Right forelimb (tissue), 1 donor: ENCODE data around the gene FAM3D.

Experiments
- DNase-seq: peaks from one replicate; pipeline ENCODE4 v3.0.0-alpha.2; 2018

FAM3D gene

DNA sequence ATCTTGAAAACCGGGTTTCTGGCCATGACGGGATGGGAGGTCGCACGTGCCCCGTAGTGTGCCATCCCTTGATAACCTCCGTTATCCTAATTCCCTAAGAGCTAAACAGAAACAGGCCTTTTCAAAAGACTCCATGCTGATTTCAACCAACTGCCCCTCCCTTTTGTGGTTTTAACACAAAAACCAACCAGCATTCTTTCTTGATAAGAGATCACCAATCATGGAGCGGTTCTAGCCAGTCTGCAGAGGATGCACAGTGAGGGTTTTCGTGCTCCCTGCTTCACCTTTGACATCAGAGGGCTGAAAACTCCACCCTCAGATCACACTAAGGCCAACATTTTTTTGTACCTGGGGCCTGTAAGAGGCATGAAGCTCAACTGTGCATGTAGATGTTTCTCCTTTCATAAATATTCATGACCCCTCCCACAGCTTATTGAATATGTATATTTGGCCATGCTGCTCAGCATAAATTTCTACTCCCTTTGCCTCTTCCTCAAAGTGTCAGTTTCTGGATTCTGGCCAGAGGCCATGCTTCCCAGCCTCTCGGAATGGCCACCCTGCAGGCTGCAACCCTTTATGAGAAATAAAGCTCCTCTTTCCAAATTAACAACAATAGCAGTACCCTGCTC, 41.3 kb downstream of the FAM3D start:
- no peak for DNase-seq

DNA sequence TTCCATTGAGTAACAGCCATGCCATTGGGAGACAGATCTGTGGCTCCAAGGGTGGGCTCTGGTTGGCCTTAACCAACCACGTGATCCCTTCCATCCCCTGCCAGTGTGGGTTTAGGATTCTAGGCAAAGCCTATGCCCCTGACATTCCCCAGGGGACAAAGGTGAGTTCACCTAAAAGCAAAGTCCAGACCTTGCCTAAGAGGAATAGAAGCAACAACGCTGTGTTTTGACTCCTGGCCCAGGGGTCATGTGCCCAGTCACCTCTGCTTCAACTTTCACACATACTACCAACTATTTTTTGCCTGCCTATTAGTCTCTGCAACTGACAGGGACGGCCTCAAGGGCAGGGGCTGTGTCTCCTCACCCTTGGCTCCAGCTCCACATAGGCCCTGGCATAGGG, 42.0 kb downstream of the FAM3D start:
- DNase-seq, result no peak

DNA sequence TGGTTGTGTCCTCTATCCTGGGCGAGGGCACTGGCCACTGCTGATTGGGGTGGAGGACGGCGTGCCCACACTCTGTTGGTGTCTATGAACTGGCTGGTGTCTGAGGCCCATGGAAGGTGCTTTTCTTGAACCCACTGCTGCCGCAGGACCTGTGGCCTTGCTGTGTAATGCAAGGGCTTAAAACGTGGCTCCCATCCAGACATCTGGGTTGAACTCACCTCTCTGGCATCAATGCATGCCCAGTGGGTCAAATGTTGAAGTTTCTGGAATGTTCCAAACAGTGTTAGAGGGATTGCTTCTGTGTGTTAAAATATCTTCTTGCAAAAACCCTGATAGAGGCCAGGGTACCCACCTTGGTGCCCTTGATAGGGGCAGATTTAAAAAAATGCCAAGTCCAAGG, 42.6 kb downstream of the FAM3D start:
- DNase-seq, result no peak

DNA sequence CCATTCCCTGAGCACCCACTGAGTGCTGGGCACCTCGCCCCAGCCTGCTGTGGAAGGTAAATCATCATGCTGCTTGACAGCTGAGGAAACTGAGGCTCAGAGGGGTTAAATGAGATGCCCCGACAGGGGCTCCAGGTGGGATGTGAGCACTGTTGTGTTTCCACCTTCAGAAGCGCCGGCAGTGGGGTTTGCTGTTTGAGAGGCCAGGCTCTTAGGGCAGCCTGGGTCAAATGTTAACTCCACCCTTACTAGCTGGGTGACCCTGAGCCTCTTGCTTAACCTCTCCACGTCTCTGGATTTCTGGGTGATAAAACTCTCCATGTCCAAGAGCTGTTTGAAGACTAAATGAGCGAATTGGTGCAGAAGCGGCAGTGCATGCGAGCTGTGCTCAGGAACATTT, 43.1 kb downstream of the FAM3D start:
- no peak for DNase-seq

DNA sequence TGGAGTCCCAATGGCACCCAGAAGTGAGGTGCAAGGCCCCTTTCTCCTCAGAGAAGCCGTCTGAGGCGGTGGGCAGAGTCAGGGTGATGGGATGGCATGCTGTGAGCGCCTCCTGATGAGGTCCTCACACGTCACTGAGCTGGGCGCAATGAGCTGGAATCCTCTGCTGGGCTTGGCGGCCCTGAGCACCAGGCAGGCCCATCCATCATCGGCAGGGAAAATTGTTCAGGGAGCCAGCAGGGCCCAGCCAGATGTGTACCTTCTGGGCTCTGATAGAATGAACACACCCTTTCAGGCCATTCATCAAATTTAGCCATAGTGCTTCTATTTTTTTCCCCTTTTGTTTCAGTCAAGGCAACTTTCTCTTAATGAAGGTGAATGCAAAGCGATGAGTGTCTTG, 43.7 kb downstream of the FAM3D start:
- DNase-seq, result no peak

DNA sequence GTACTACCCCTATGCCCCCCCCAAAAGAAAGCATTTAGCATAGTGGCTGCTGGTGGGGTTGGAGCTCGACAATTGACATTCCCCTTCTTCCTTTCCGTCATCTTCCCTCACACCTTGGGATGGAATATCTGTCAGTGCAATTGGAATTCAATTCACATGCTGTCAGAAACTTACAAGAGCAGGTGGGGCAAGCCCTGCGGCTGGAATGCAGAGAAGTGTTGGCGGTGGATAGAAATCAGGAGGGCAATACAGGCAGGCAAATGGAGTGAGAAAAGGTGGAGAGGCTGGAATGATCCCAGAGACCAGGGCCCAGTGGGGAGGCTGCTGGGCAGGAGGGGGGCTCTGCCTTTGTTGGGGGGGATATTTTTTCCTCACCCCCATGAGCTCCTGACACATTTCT, 44.1 kb downstream of the FAM3D start:
- DNase-seq, result no peak

DNA sequence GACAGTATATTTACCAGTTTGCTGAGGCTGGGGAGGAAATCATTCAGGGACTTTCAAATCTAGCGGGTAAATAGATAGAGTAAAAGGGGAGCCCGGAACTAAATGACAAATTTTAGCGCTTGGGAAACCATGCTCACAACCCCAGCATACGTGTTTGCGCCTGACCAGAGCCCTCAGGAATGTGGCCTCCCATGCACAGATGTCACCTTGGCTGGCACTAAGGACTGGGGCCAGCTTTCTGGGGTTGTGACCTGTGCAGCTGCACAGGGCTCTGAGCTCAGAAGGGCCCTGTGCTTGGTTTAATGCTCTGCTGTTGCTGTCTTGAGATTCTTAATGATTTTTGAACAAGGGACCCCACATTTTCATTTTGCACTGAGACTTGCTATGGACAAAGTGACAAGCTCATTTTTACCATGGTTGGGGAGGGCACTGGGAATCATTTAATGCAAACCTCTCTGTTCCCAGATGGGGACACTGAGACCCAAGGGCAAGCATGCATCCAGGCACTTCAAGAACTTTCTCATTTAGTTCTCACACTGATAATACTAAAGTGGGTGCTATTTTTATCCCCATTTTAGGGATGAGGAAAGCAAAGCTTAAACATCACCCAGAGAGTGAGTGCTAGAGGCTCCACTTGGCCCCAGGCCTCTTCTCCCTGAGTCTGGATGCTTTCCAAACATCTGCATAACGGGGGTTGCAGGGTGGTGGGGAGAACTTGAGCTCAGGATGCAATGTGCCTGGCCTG, 45.3 kb downstream of the FAM3D start:
- DNase-seq, result no peak

DNA sequence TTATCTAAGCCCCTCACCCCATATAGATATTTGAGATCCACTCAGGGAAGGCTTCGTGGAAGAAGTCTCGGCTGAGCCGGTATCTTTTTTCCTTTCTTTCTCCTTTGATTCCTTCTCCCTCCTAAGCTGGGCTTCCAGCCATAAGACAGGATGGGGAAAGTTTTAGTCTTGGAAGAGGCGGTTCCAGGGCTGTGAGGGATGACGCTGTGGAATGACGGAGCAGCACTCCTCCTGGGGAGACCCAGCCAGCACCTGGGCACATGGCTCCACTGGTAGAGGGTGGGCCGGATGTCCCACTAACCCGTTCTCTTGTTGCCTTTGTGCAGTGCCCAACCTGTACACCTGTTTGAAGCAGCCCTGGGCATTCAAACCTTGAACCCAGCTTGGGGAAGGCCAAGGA, 46.2 kb downstream of the FAM3D start:
- DNase-seq, result no peak

DNA sequence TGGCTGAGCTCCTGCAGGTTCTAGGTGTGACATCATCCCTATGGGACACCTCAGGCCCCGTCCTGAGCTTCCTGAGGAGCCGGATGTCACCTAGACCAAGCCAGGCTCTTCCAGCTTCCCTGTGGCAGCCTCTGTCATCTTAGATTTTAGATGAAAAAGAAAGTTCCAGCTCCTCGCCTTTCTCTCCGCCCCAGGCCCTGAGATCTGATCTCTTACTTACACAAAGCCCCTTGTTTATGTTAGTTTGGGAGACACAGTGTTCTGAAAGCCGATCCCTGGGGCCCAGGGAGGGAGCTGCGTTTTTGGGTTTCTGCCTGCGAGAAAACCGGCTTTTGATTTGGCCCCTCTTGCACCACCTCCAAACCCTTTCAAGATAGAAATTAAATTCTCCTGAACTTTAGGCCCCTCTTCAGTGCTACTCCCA, 49.2 kb downstream of the FAM3D start:
- no peak for DNase-seq

DNA sequence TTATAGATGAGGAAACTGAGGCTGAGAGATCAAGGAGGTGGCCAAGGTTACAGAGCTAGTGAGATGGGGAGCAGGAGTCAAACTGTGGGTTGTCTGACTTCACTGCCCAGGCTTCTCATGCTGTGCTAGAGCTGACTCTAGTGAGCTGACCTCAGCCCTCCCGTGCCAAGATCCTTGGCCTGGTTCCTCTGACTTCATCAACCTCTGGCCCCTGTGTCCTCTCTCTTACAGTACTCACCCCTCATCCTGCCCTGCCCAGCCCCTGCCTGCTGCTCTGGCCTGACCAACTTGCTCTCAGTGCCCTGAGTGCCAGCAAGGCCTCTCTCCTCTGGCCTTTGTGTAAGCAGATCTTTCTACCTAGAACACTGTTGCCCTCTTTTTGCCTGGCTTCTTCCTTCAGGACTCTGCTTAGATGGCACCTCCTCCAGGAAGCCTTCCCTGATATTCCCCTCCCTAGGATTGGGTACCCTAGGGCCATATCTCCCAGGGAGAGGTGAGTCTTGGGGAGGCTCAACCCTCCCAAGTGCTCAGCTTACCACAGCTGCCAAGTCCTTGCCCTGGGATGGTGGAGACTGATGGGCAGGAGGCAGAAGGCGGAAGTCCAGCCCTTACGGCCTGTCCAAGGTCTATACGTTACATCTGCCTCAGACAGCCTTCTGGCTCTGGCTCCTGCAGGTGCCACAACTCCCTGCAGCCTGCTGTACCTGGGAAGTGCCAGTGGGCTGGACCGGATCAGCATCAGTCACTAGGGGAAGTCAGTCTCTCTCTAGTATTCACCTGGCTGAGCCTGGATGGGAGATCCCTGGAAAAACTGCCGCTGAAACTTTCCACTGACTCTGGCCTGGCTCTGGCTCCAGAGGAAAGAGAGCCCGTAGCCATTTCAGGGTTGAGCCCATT, 53.1 kb downstream of the FAM3D start:
- no peak for DNase-seq

DNA sequence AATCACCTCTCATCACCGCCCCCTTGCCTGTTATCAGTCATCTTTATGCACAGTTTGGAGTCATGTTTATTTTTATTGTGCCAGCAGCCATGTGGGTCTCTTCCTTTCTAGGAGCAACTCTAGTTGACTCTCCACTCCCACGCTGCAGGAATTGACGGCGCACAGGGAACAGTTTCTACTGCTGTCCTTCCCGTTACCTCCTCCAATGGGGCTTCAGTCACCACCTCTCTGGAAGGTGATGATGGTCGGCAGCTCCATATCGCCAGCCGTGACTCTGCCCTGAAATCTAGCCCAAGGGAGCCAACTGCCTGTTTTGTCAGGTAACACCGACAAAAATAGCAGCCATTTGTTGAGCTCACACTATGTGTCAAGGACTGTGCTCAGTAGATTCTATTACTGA, 53.7 kb downstream of the FAM3D start:
- DNase-seq, result no peak

DNA sequence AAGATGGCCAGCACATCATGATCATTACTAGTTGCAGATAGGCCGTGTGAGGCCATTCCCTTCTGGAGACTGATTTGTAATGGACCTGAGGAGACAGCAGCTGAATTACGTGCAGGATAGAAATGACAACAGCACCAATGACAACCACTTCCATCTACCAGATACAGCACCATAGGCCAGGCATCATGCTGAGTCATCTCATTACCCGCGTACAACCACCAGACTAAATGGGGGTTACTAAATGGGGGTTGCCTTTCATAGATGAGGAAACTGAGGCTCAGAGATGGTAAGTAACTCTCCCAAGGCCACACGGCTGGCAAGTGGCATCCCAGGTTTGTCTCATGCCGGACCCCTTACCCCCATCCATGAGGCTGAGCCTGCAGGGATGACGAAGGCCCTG, 56.6 kb downstream of the FAM3D start:
- no peak for DNase-seq

DNA sequence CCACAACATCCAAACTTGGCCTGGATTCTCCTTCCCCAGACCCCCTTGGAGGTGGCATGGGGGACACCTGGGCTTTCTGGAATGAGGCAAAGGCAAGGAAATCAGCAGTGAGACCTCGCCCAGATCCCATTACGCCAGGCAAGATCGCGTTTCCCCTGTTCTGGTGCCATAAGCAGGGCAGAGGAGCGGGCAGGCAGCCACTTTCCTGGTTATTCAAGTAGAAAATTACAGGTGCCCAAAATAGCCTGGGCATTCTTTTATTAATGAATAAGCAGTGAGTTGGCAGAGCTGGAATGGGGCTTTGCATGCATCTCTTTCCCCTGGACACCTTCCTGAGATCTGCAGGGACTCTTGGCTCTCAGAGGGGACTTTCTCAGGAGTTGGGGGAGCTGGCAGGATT, 57.9 kb downstream of the FAM3D start:
- no peak for DNase-seq

DNA sequence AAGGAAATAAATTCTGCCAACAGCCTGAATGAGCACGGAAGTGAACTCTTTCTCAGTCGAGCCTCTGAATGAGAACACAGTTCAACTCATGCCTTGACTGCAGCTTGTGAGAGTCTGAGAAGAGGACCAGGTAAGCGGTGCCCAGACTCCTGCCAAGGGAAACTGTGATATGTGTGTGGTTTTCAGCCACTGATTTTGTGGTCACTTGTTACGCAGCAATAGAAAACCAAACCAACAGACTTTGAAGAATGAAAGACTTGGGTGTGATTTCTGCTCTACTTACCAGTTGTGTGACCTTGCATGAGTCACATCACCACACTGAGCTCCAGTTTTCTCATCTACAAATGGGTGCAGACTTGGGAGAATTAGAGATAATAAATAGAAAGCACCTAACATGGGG, 58.8 kb downstream of the FAM3D start:
- no peak for DNase-seq

DNA sequence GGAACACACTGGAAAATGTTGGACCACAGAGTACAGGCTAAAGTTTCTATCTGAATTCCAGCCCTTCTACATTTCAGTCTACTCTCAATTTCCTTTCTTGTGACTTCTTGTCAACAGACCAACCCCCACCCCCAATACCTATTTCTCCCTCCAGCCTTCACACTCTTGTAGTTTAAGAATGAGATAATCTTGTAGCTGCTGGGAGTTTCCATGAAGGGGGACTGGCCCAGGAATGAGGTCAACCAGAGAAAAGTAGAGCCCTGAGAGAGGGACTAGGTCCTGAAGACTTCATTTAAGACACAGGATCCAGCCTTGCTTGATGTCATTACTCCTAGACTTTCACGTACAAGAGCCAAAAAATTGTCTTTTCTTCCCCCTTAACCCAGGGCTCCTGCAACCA, 59.9 kb downstream of the FAM3D start:
- no peak for DNase-seq

DNA sequence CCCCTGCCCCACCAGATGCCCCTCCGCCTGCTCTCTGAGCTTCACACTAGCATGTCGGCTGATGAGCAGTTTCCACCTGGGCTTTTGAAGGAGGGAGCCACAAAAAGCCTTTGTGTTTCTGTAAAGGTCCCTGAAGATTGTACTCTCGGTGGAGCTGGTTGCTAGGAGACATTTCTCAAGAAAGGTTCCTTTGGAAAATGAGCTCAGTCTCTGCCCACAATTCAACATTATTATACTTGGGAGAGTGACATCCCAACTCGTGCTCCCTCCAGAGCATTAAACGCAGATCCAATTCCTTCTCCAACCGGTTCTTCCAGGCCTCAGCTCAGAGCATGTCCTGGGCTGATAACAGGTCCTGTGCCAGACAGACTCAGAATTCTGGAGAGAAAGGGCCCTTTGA, 62.5 kb downstream of the FAM3D start:
- DNase-seq, result no peak

DNA sequence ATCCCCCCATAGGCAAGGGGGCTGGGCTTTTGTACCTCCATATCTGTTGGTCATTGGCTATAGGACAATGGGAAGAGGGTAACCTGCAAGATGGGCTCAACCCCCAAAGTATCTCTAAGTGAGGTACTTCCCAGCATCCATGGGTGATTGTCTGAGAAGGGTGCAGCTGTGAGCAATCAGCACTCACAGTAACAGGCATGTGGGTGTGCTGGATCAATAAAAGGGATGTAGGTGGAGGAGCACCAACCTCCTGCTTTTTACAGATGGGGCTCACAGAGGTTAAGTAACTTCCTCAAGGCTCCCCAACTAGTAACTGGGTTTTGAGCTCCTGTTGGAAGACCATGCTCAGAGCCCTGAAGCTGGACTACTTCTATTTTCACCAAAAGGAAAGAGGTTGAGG, 63.0 kb downstream of the FAM3D start:
- DNase-seq, result no peak

DNA sequence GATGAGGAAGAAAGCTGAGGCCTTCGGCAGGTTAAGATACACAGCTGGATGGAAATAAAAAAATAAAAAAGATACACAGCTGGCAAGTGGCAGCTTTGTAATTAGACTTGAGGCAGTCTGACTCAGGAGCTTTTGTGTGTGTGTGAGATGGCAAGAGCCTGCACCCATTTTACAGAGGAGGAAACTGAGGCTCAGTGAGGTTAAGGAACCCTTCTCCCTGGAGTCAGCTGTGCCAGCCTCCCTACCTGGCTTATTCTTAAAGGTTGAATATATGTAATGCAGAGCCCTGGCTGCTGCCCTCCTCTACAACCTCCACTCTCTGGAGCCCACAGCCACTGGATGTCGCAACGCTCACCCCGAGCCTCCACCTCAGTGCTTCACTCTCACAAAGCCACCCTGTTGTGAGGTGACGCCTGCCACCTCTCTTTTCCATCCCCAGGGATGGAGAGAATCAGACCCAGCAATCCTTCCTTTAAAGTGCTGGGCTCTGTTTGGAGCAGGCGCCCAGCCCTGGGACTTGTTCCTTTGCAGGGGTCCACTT, 68.7 kb downstream of the FAM3D start:
- no peak for DNase-seq

DNA sequence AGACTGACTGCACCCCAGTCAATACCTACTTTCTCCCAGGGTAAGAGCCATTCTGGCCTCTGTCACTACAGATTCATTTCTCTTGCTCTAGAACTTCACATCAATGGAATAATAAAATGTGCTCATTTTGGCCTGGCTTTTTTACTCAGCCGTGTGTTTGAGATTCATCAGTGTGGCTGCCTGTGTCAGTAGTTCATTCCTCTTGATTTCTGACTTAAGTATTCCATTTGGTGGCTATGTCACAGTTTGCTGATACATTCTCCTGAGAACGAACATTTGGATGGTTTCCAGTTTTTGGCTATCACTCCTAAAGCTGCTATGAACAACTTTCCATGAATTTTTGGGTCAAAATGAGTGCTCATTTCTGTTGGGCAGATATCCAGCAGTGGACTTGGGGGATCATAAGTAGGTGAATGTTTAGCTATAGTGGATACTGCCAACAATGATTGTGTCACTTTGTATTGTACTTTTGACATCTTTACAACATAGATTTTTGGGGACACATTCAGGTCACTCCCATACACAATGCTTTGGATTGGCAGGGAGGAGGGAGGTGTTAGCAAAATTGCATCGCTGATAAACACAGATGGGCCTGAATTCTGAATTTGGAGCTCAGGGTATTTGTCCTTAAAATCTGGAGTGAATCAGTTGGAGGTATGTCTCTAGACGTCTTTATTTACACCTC, 69.6 kb downstream of the FAM3D start:
- no peak for DNase-seq

DNA sequence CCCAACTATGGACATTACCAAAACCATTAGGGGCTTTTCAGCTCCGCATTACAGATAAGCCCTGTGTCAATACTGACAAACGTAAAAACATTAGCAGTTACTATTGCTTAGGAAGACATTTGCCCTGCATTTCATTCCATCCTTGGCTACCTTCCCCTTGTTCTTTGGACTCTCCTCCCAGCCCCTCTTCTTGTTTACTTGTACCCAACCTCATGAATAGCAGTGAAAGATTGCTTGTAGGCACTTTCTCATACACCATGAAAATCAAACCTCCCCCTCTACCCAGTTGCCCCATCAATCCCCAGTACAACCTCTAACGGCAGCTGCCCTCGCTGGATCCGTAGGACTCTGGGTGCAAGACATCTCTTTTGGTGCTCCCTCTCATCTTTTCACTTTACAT, 72.5 kb downstream of the FAM3D start:
- no peak for DNase-seq

DNA sequence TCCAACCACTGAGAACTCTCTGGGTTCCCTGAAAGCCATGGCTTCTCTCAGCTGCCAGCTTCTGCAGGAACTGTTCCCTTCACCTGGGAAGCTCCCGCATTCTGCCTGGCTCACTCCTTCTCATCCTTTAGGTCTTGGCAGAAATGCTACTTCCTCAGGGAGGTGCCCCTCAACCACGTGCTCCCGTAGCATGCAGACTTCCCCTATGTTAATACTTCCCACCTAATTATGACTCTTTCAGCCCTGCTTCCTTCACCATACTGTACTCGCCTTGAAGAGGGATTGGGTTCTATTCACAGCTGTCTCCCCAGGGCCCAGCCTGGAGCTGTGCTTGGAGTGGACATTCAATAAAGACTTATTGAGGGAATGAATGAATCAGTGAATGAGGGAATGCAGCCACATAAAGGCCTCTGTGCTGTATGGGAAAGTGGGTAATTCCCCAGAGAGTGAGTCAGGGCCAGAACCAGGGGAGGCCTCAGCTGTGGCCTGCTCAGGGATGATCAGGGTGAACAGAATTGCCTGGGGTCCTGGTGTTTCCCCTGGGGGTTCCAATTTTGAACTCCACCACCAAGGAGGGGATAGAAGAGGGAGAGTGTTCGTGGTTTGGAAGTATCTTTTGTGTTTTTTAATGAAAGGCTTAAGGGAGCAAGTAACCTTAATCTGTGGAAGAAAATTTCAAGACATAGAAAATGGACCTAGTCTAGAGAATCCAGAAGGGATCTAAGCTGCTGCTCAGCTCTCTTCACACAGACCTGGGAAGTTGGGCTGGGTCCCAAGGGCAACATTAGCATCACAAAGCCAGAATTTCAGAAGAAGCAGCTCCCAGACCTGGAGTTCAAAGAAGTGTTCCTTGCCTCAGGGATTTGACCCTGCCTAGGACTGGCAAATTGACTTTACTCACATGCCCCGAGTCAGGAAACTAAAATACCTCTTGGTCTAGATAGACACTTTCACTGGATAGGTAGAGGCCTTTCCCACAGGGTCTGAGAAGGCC, 74.8 kb downstream of the FAM3D start:
- DNase-seq, result no peak
